Measurements from ENCODE around the gene ACSM2A.

DNA sequence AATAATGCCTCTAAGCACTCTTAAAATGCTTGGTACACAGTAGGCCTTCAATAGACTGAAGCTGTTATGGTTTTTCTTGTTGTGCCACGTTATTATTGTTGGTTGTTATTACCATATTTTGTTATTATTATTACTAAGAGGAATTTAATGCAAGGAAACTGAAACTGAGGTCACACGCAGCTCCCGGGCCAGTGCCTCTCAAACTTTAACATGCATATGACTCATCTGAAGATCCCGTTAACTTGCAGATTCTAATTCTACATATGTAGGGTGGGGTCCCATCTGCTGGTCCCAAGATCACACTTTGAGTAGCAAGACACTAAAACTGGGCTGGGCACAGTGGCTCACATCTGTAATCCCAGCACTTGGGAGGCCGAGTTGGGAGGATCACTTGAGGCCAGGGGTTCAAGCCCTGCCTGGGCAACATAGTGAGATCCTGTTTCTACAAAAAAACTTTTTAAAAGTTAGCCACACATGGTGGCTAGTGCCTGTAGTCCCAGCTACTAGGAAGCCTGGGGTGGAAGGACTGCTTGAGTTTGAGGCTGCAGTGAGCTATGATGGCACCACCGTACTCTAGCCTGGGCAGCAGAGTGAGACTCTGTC lies 41.1 kb upstream of the ACSM2A start:
- TF ChIP-seq TAF1 (IDR thresholded peaks at IDR 0.05; ENCODE audit: borderline replicate concordance, insufficient read depth, low read length) (no peak), POLR2AphosphoS5 (IDR thresholded peaks at IDR 0.05; ENCODE audit: low read depth, low read length) (no peak)
- TF ChIP-seq, protein P1, sequence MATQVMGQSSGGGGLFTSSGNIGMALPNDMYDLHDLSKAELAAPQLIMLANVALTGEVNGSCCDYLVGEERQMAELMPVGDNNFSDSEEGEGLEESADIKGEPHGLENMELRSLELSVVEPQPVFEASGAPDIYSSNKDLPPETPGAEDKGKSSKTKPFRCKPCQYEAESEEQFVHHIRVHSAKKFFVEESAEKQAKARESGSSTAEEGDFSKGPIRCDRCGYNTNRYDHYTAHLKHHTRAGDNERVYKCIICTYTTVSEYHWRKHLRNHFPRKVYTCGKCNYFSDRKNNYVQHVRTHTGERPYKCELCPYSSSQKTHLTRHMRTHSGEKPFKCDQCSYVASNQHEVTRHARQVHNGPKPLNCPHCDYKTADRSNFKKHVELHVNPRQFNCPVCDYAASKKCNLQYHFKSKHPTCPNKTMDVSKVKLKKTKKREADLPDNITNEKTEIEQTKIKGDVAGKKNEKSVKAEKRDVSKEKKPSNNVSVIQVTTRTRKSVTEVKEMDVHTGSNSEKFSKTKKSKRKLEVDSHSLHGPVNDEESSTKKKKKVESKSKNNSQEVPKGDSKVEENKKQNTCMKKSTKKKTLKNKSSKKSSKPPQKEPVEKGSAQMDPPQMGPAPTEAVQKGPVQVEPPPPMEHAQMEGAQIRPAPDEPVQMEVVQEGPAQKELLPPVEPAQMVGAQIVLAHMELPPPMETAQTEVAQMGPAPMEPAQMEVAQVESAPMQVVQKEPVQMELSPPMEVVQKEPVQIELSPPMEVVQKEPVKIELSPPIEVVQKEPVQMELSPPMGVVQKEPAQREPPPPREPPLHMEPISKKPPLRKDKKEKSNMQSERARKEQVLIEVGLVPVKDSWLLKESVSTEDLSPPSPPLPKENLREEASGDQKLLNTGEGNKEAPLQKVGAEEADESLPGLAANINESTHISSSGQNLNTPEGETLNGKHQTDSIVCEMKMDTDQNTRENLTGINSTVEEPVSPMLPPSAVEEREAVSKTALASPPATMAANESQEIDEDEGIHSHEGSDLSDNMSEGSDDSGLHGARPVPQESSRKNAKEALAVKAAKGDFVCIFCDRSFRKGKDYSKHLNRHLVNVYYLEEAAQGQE (IDR thresholded peaks at IDR 0.05; ENCODE audit: insufficient read depth in 1 of 2, low read depth in 2 of 2, low read length in 2 of 2), result no peak

Data from PFSK-1 (cell line).